D721Med (cell line): ENCODE data around the gene SYNE4.
"Not testable (repeated sequence)": the region's sequence is repeated elsewhere in the genome, so short reads cannot be mapped to it uniquely, and the experiment has no call there.

ENCODE experiments used
- DNase-seq: peaks from one replicate; pipeline ENCODE4 v3.0.0; 2011; ENCODE audit warnings: low spot score; ENCODE audit not compliant: insufficient read length
- FAIRE-seq: peaks from 2 replicates; lab custom pipeline; 2011; peaks lifted over from hg19 to GRCh38; lab: Jason Lieb, UNC
- CTCF ChIP-seq: IDR thresholded peaks from 2 replicates; pipeline ENCODE4 v1.5.1; 2012; ENCODE audit warnings: mild to moderate bottlenecking, control low read depth; ENCODE audit not compliant: insufficient read depth; ENCODE audit errors: missing control alignments

Gene SYNE4

GRCh38 chr19:36047835-36048234, 39.2 kb upstream of the SYNE4 start:
- FAIRE-seq (no peak), DNase-seq (no peak)
- no peak for TF ChIP-seq CTCF

- DNase-seq (no peak), FAIRE-seq (no peak)
- TF ChIP-seq CTCF: no peak
Measured at GRCh38 chr19:36046443-36047050, 37.9 kb upstream of the SYNE4 start.

GRCh38 chr19:36043952-36044351, 35.3 kb upstream of the SYNE4 start:
- TF ChIP-seq CTCF: no peak
- FAIRE-seq (no peak), DNase-seq (no peak)

- DNase-seq (no peak), FAIRE-seq (no peak)
- TF ChIP-seq CTCF: no peak
Measured at GRCh38 chr19:36041831-36042230, 33.2 kb upstream of the SYNE4 start.

- DNase-seq, FAIRE-seq: not testable (repeated sequence)
Measured at GRCh38 chr19:36041092-36041491, 32.5 kb upstream of the SYNE4 start.

- FAIRE-seq: no peak
- no peak for TF ChIP-seq CTCF
- DNase-seq: no peak
Measured at GRCh38 chr19:36040495-36040894, 31.9 kb upstream of the SYNE4 start.

- FAIRE-seq: no peak
- DNase-seq: peak; percentile 98
- TF ChIP-seq CTCF: no peak
Measured at GRCh38 chr19:36032251-36033104, 23.9 kb upstream of the SYNE4 start, which contains the start of gene CLIP3. Gene CLIP3, minus strand, starts transcription at chr19:36032873. Its CDS starts 516 bp downstream, at chr19:36032357.
